ENCODE measurements around the gene OSBPL5.

OSBPL5 gene, protein sequence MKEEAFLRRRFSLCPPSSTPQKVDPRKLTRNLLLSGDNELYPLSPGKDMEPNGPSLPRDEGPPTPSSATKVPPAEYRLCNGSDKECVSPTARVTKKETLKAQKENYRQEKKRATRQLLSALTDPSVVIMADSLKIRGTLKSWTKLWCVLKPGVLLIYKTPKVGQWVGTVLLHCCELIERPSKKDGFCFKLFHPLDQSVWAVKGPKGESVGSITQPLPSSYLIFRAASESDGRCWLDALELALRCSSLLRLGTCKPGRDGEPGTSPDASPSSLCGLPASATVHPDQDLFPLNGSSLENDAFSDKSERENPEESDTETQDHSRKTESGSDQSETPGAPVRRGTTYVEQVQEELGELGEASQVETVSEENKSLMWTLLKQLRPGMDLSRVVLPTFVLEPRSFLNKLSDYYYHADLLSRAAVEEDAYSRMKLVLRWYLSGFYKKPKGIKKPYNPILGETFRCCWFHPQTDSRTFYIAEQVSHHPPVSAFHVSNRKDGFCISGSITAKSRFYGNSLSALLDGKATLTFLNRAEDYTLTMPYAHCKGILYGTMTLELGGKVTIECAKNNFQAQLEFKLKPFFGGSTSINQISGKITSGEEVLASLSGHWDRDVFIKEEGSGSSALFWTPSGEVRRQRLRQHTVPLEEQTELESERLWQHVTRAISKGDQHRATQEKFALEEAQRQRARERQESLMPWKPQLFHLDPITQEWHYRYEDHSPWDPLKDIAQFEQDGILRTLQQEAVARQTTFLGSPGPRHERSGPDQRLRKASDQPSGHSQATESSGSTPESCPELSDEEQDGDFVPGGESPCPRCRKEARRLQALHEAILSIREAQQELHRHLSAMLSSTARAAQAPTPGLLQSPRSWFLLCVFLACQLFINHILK

DNA sequence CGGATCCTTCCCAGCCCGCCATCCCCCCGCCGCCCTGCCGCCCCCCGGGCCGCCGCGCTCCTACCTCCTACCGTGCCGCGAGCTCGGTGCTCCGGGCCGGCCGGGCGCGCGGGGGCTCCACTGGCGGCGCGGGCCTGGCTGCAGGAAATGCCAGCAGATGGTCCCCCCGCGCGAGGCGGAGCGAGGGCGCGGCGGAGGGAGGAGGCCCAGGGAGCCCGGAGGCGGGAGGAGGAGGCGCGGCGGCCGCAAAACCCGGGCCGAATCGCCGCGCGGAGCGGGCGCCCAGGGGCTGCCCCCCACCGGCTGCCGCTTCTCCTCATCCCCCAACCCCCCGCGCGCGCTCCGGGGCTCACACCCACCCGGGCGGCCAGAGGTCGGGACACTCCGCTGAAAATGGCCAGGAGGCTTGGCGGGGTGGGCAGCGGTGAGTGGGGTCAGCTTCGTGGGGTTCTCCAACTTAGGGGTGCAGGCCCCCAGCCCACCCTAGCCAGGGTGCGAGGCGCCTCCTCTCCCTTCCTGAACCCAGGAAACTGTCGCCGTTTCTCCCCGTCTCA, at the start of gene OSBPL5:
Gene OSBPL5, minus strand, starts transcription at position 159 of the 554 bp plus-strand sequence. CDS start 36,162 bp downstream, outside the sequence.
- DNase-seq = peak; percentile 75

DNA sequence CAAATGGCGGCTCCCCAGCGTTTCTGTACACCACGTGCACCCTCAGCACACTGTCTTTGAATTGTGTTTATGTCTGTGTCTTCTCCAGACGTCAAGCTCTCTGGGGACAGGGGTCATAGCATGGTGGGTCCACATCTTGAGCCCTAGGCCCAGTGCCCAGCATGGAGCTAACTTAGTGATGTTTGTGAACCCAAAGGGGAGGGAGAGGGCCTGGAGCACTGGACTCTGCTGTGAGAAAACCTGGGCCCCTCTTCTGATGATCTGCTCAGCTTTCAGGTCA, 49.2 kb upstream of the OSBPL5 start:
- no peak for DNase-seq

- DNase-seq = no peak
Measured at GRCh38 chr11:3213659-3214419, 48.7 kb upstream of the OSBPL5 start.

DNA sequence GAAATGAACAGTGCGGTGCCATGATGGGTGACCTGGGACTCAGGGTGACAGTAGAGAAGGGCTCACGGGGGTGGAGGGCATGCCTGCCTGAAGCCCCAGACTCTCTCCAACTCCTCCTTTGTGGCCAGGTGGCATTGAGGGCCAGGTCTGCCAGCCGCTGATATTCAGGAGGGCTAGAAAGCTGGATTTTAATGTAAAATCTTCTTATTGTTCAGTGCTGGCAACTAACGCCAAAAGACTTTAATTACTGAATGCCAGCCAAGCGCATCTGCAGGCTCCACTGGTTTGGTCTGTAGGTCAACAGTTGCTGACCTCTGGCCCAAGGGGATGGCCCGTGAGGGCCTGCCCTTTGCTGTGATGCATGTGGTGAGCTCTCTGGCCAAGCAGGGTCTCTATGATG, 43.2 kb upstream of the OSBPL5 start:
- no peak for DNase-seq

DNA sequence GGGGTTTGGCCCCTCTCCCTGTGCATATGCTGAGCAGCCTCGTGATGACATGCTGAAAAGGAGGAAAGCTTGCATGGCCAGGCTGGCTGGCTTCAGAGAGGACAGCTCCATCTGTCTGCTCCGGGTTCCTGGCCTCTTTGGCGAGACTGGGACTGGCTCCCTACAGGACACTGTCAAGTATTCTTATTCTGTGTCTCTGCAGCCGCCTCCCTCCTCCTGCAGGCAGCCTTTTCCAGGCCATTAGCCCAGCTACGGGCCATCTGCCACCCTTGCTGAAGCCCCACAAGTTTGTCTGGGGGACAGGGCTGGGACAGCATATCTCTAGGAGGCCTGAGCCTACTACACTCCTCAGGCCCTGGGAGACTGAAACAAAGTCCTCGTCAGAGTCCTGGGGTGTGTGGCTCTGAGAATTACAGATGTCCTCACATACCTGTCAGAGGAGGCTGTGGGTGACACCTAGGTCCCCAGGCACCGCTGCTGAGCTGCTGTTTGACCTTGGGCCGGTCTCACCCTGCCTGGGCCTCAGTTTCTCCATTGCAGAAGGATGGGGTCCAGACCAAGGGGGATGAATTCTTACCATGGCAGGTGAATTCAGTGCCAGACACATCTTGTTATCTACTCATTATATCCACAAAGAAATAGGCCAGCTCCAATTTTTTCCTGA, 42.5 kb upstream of the OSBPL5 start:
- DNase-seq = no peak

DNA sequence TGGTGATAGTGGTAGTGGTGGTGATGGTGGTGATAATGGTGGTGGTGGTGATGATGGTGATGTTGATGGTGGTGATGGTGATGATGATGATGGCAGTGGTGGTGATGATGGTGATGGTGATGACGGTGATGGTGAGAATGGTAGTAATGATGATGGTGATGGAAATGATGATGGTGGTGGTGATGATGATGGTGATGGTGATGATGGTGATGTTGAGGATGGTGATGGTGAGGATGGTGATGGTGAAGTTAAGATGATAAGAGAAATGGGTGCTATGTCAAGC, 41.8 kb upstream of the OSBPL5 start:
- no peak for DNase-seq

- no peak for DNase-seq
Measured at GRCh38 chr11:3206156-3206921, 41.2 kb upstream of the OSBPL5 start.

DNA sequence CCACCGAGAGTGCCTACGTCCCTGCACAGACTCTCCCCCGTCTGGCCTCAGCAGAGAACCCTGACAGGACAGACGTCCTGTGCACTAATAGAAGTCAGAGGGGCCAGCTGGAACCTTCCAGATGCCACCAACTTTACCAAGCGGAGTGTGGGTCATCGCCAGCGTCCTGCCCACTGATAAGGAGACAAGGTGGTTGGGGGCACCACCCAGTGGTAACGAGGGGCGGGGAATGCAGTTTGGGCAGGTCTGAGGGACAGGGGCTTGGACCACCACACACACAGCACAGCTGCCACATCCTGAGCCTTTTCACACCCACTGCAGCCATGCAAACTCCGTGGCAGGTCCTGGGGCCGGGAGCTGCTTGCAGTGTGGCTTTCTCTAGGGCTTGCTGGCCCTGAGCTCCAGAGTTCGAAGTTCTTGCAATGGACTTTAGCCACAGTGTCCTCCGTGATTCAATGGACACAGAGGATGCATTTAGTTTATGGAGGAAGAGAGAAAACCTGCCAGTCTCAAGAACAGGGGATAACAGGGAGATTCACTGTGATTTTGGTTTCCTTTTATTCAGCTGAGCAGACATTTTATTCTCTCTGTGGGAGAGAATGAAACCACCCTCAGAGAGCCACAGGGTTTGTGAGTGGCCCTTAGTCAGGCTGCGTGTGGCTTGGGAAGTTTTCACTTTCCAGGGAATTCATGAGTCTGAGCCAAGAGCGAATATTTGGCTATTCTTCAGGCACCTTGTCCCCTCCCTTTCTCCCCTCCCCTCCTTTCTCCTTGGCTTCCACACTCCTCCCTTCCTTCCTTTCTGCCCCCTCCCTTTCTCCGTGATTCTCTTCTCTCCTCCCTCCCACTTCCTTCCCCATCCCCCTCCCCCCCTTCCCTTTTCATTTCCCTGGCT, 40.4 kb upstream of the OSBPL5 start:
- DNase-seq = no peak

DNA sequence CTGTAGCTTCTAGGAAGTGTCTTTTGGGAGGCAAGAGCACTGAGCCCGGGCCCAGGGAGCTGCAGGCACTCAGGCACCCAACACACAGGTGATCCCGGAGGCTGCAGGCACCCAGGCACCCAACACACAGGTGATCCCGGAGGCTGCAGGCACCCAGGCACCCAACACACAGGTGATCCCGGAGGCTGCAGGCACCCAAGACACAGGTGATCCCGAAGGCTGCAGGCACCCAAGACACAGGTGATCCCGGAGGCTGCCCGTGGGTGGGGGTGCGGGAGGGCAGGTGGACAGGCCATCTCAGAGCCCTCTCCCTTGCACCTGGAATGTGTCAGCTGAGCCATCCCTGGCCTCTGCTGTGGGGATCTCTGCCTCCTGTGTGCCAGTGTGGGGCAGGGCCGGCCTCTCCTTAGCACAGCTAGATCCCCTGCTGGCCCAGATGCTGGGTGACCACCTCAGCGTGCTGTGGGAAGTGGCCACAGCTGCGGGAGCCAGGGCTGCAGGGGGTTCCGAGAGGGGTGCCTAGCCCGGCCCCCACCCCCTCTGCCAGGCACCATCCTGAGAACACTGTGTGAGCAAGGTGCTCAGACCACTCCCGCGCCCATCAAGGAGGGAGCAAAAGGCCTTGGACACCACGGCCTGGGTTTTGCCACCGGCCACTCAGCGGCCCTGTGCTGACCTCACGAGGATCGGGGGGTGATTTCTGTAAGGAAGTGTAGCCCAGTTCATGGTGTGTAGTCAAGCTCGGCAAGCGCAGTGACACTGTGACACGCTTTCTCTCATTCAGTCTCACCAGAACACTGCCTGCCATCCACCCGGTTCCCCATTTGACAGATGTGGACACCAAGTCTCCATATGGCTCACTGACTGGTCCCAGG, 39.3 kb upstream of the OSBPL5 start:
- DNase-seq = no peak

DNA sequence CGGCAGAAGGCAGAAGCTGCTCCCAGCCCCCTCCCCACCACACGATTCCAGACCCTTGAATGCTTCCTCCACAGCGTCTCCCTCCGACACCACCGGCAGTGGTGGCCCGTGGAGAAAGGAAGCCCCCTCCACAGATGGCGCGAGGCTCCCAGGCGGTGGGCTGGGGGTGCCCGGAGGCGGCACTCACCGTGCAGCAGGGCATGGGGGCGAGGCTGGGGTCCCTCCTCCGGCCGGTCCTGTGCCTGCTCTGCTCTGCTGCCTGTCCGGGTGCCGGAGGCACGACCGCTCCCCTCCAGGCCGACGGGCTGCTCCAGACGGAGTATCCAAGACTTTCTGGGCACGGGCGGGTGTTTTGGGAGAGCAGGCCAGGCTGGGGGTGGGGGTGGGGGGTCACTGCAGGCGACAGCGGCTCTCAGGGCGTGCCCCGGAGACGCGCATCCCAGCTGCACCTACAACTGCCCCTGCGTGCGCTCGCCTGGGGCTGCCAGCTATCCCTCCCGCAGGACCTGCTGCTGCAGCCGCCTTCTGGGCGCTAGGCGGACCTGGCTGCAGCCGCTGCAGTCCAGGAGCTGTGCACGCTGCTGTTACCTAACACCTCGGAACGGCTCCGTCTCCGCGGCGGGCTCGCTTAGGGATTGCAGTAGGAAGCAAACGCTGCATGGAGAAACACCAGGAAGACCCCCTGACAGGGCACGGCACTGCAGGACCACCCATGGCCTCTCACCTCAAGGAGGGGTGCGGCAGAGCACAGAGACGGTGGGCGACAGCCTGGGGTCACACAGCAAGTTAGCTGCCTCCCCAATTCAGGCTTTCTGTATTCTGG, 38.3 kb upstream of the OSBPL5 start:
- DNase-seq = no peak

DNA sequence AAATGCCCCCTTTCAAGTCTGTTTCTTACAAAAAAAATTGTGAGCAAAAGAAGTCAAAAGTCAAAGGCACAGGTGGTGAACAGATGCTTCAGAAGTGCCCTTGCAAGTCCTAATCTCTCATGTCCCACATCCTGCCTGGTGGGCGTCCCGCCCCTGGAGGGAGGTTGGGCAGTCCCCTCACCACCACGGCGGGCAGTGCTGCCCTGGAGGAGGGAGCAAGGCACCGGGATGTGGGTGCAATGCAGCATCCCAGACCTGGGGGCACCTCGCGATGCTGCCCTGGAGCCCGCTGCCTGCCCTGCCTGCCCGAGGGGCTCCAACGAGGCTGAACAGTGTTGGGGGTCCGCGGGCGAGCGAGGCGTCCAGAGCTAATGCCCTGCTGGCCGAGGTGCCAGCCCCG, 37.6 kb upstream of the OSBPL5 start:
- no peak for DNase-seq

GRCh38 chr11:3202305-3202704, 37.2 kb upstream of the OSBPL5 start:
- no peak for DNase-seq

- DNase-seq = no peak
Measured at GRCh38 chr11:3201677-3202181, 36.6 kb upstream of the OSBPL5 start.

DNA sequence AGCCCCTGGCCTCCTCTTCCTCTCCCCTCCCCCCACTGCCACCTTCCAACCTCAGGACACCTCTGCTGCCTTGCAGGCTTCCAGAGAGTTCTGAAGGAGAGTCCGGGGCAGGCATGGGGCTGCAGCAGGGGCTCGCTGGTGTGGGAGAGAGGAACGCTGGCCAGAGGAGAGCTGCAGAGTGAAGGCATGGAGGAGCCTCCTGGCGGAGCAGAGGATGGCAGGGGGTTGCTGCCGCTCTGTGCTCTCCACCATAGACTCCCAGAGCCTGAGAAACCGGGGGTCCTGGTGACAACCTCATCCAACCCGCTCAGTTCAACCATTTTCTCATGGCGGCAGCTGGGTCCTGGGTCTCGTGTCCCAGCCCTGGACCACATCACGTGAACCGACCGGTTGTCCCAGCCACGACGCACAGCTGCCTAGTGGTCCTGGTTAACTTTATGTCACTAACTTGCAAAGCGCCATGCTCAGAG, 36.0 kb upstream of the OSBPL5 start:
- no peak for DNase-seq

GRCh38 chr11:3200388-3201111, 35.4 kb upstream of the OSBPL5 start:
- DNase-seq = no peak

- no peak for DNase-seq
Measured at GRCh38 chr11:3199537-3200295, 34.6 kb upstream of the OSBPL5 start.

- no peak for DNase-seq
Measured at GRCh38 chr11:3198815-3199214, 33.7 kb upstream of the OSBPL5 start.

Data from midbrain (tissue), 1 donor.